DOHH2 (cell line): ENCODE data around the gene WNT10A.
"Not testable (repeated sequence)": the region's sequence is repeated elsewhere in the genome, so short reads cannot be mapped to it uniquely, and the experiment has no call there.

Experiments used
- H3F3A ChIP-seq: fragments of 200-600 bp; sonication (generic), shearing (Covaris generic); 2 replicates; pipeline ENCODE4 v1.6.0; 2016; ENCODE audit warnings: antibody characterized with exemption, mild to moderate bottlenecking; ENCODE audit not compliant: control insufficient read depth, insufficient read depth
- H3K27ac ChIP-seq: fragments of 200-600 bp; sonication (generic); 2 replicates; pipeline ENCODE4 v1.5.1; 2014; ENCODE audit warnings: low read depth, mild to moderate bottlenecking, low read length, moderate library complexity
- H3K27me3 ChIP-seq: fragments of 200-600 bp; sonication (generic); 2 replicates; pipeline ENCODE4 v1.6.1; 2014; ENCODE audit warnings: mild to moderate bottlenecking, low read length, mixed read lengths; ENCODE audit not compliant: control insufficient read depth
- H3K36me3 ChIP-seq: fragments of 200-600 bp; sonication (generic); 2 replicates; pipeline ENCODE4 v1.6.1; 2014; ENCODE audit warnings: mild to moderate bottlenecking, low read length, moderate library complexity, mixed read lengths; ENCODE audit not compliant: control insufficient read depth
- H3K4me1 ChIP-seq: fragments of 200-600 bp; sonication (generic); 2 replicates; pipeline ENCODE4 v1.6.1; 2014; ENCODE audit warnings: mild to moderate bottlenecking, low read length, mixed read lengths; ENCODE audit not compliant: control insufficient read depth
- H3K4me2 ChIP-seq: fragments of 200-600 bp; sonication (generic); 2 replicates; pipeline ENCODE4 v1.6.0; 2014; ENCODE audit warnings: mild to moderate bottlenecking, low read length, moderate library complexity
- H3K4me3 ChIP-seq: fragments of 200-600 bp; sonication (generic); 2 replicates; pipeline ENCODE4 v1.5.1; 2014; ENCODE audit warnings: mild to moderate bottlenecking, low read length, mixed read lengths
- H3K79me2 ChIP-seq: fragments of 200-600 bp; sonication (generic); 2 replicates; pipeline ENCODE4 v1.6.1; 2014; ENCODE audit warnings: mild to moderate bottlenecking, low read length, mixed read lengths; ENCODE audit not compliant: control insufficient read depth
- H3K9me2 ChIP-seq: fragments of 200-600 bp; sonication (generic); replicated peaks from 2 replicates; pipeline ENCODE4 v1.6.1; 2014; ENCODE audit warnings: mild to moderate bottlenecking, low read length, mixed read lengths; ENCODE audit not compliant: control insufficient read depth
- H3K9me3 ChIP-seq: fragments of 200-600 bp; sonication (generic); 2 replicates; pipeline ENCODE4 v1.6.1; 2014; ENCODE audit warnings: antibody characterized with exemption, low read length, mixed read lengths; ENCODE audit not compliant: control insufficient read depth, insufficient read depth
- H4K20me1 ChIP-seq: fragments of 200-600 bp; sonication (generic); 2 replicates; pipeline ENCODE4 v1.6.0; 2014; ENCODE audit warnings: low read depth, mild to moderate bottlenecking, antibody characterized with exemption, low read length, moderate library complexity; ENCODE audit not compliant: control insufficient read depth, insufficient read depth

WNT10A gene

DNA sequence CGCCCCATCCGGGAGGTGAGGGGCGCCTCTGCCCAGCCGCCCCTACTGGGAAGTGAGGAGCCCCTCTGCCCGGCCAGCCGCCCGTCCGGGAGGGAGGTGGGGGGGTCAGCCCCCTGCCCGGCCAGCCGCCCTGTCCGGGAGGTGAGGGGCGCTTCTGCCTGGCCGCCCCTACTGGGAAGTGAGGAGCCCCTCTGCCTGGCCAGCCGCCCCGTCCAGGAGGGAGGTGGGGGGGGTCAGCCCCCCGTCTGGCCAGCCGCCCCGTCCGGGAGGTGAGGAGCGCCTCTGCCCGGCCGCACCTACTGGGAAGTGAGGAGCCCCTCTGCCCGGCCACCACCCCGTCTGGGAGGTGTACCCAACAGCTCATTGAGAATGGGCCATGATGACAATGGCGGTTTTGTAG is 51.1 kb downstream of the WNT10A start:
- not testable (repeated sequence) for H3K9me3 ChIP-seq, H3K27me3 ChIP-seq, H4K20me1 ChIP-seq, H3K79me2 ChIP-seq, H3K36me3 ChIP-seq, H3K9me2 ChIP-seq, H3K4me3 ChIP-seq, H3K27ac ChIP-seq, H3F3A ChIP-seq, H3K4me1 ChIP-seq, H3K4me2 ChIP-seq
